HepG2 (cell line): ENCODE results near the gene LRP5. TPM values are rescaled to one million over a fixed set of nuclear protein-coding genes. Genes with fewer than 3 reads are reported as not detected.

ENCODE experiments used
- AFF4 ChIP-seq: sonication (generic); formaldehyde crosslinking; IDR thresholded peaks from 2 replicates; pipeline ENCODE4 v1.4.0; 2020; ENCODE audit warnings: missing genetic modification reagents
- GATAD2A ChIP-seq: IDR thresholded peaks from 2 replicates; pipeline ENCODE4 v1.6.1; 2016
- HMGA1 ChIP-seq: sonication (generic); formaldehyde crosslinking; conservative IDR thresholded peaks from 2 replicates; pipeline ENCODE4 v1.4.0; 2020; ENCODE audit warnings: missing genetic modification reagents
- HNF1B ChIP-seq: sonication (generic); formaldehyde crosslinking; IDR thresholded peaks from 2 replicates; pipeline ENCODE4 v1.5.1; 2020; ENCODE audit warnings: mild to moderate bottlenecking, moderate library complexity, missing genetic modification reagents
- HOXA7 ChIP-seq: sonication (generic); formaldehyde crosslinking; IDR thresholded peaks from 2 replicates; pipeline ENCODE4 v1.8.1; 2022; ENCODE audit warnings: mild to moderate bottlenecking, missing genetic modification reagents, moderate library complexity
- IKZF4 ChIP-seq: sonication (generic); formaldehyde crosslinking; IDR thresholded peaks from 2 replicates; pipeline ENCODE4 v1.5.1; 2020; ENCODE audit warnings: borderline replicate concordance, mild to moderate bottlenecking, low read depth, missing genetic modification reagents; ENCODE audit errors: not compliant biosample characterization
- KDM3A ChIP-seq: IDR thresholded peaks from 2 replicates; pipeline ENCODE4 v1.6.1; 2018; ENCODE audit warnings: low read depth, missing compliant biosample characterization
- PRDM4 ChIP-seq: sonication (generic); formaldehyde crosslinking; IDR thresholded peaks from 2 replicates; pipeline ENCODE4 v1.9.0; 2021; ENCODE audit warnings: missing genetic modification reagents, borderline replicate concordance
- RXRA ChIP-seq: sonication (generic); formaldehyde crosslinking; IDR thresholded peaks from 2 replicates; pipeline ENCODE4 v1.5.1; 2020; ENCODE audit warnings: missing genetic modification reagents
- SP140L ChIP-seq: sonication (generic); formaldehyde crosslinking; IDR thresholded peaks from 2 replicates; pipeline ENCODE4 v1.4.0; 2020; ENCODE audit warnings: missing genetic modification reagents, borderline replicate concordance
- TFAP4 ChIP-seq: sonication (generic); IDR thresholded peaks from 2 replicates; pipeline ENCODE4 v1.6.1; 2016; ENCODE audit warnings: low read depth, borderline replicate concordance
- TRIM22 ChIP-seq: fragments of 450-650 bp; IDR thresholded peaks from 2 replicates; pipeline ENCODE4 v1.6.1; 2017
- ZBTB2 ChIP-seq: sonication (generic); formaldehyde crosslinking; IDR thresholded peaks from 2 replicates; pipeline ENCODE4 v1.8.0; 2022; ENCODE audit warnings: low read depth, missing genetic modification reagents
- ZNF607 ChIP-seq: sonication (generic); formaldehyde crosslinking; IDR thresholded peaks from 2 replicates; pipeline ENCODE4 v1.5.1; 2020; ENCODE audit warnings: missing genetic modification reagents, mild to moderate bottlenecking, borderline replicate concordance
- ZNF660 ChIP-seq: sonication (generic); formaldehyde crosslinking; IDR thresholded peaks from 2 replicates; pipeline ENCODE4 v1.5.1; 2020; ENCODE audit warnings: mild to moderate bottlenecking, low read depth, missing genetic modification reagents, borderline replicate concordance
- polyA plus RNA-seq, 8 experiments: library from polyadenylated mRNA; depleted of rRNA in 3 of 8; stranded (reverse) in 7 of 8; unstranded in 1 of 8; fragments of >200 nt; fragmentation: Illumina TruSeq in 4 of 8; extraction: Trizol in 4 of 8; gene quantifications; 2 replicates each; pipeline versions ENCODE4 v1.2.1 to v1.2.3, GENCODE V29; 2011 to 2016; ENCODE audit warnings: low read depth in 4 of 8, missing spikeins in 1 of 8, mixed read lengths in 1 of 8; ENCODE audit not compliant: insufficient read depth in 1 of 8
- total RNA-seq, 5 experiments: library from RNA; depleted of rRNA; stranded (reverse); fragments of >200 nt; fragmentation: Illumina TruSeq; extraction: Trizol; gene quantifications; 2 replicates each; pipeline ENCODE4 v1.2.3, GENCODE V29; 2016; ENCODE audit warnings: low read depth in 1 of 5

The LRP5 gene
- total and polyA plus RNA-seq, 2 of the 13 experiments (the other 11 are each of a cell fraction or from before 2014, with no cell fraction given): 40.4 to 64.0 TPM

GRCh38 chr11:68326334-68327215 is 14.2 kb downstream of the LRP5 start (continued):
- no peak for TF ChIP-seq AFF4 (CRISPR knock-in tag)
- TF ChIP-seq GATAD2A (CRISPR knock-in tag): no peak; the same call in none of the 2 replicates
- 0 out of 2 replicates have a peak, but pooled peaks have one; percentile 36 for TF ChIP-seq KDM3A (CRISPR knock-in tag)
- TF ChIP-seq SP140L (CRISPR knock-in tag): no peak
- no peak for TF ChIP-seq IKZF4 (CRISPR knock-in tag)
- no peak for TF ChIP-seq ZNF660 (CRISPR knock-in tag)
- TF ChIP-seq RXRA (CRISPR knock-in tag): no peak; the same call in 1 of the 2 replicates
- no peak for TF ChIP-seq ZBTB2 (CRISPR knock-in tag)
- no peak for TF ChIP-seq TRIM22
- TF ChIP-seq HOXA7 (CRISPR knock-in tag): no peak
- no peak for TF ChIP-seq PRDM4 (CRISPR knock-in tag)
- peak; percentile 57; the same call in 1 of the 2 replicates for TF ChIP-seq TFAP4
- no peak for TF ChIP-seq HMGA1
- peak; percentile 26 for TF ChIP-seq HNF1B (CRISPR knock-in tag)
- peak; percentile 83; the same call in 1 of the 2 replicates for TF ChIP-seq ZNF607
